A673 (cell line): ENCODE data around the gene ATP6V1C2.

Source experiments
- EZH2 ChIP-seq: fragments of 200-600 bp; sonication (generic); IDR thresholded peaks from 2 replicates; pipeline ENCODE4 v1.6.1; 2017; ENCODE audit warnings: borderline replicate concordance, low read depth, mild to moderate bottlenecking, mixed read lengths, antibody characterized with exemption, low read length; ENCODE audit not compliant: poor library complexity, severe bottlenecking
- TF ChIP-seq, protein P1 (sequence below): fragments of 300-800, 200-600 bp; sonication (generic); conservative IDR thresholded peaks from 2 replicates; pipeline ENCODE4 v1.5.1; 2017; ENCODE audit warnings: low read depth, mild to moderate bottlenecking, antibody characterized with exemption, low read length, moderate library complexity, mixed read lengths

DNA sequence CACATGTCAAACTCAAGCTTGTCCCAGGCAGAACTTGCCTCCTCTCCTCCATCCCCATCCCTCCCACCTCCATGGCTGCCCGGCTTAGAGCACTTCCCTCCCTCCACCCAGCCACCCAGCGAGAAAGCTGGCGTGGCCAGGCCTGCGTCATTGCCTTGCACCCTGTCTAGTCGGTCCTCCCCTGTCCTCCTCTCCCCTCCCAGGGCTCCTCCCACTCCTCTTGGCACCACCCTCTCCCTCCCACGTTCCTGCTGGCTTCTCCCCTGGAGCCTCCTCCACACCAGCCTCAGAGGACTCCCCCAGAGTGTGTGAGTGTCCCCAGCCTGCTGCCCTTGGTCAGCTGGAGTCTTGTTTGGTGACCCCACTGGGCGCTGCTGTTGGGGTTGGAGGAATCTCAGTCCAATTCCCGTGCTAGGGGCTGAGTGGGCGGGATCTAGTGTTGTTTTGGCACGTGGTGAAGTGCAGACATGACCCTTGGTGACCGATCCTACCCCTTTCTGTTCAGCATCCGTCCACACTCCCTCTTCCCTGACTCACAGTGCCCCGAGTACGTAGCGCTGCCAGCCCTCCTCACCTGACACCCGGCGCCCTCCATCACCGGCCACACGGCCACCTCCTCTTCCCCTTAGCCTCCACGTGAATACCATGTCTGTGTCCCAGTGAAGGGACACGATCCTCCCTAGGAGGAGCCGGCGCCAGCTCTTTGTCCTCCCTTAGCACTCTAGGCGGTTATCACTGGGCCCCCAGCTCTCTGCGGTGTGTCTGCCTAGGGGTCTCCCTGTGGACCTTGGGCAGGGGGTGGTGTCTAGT is 41.4 kb downstream of the ATP6V1C2 start:
- TF ChIP-seq, protein P1, sequence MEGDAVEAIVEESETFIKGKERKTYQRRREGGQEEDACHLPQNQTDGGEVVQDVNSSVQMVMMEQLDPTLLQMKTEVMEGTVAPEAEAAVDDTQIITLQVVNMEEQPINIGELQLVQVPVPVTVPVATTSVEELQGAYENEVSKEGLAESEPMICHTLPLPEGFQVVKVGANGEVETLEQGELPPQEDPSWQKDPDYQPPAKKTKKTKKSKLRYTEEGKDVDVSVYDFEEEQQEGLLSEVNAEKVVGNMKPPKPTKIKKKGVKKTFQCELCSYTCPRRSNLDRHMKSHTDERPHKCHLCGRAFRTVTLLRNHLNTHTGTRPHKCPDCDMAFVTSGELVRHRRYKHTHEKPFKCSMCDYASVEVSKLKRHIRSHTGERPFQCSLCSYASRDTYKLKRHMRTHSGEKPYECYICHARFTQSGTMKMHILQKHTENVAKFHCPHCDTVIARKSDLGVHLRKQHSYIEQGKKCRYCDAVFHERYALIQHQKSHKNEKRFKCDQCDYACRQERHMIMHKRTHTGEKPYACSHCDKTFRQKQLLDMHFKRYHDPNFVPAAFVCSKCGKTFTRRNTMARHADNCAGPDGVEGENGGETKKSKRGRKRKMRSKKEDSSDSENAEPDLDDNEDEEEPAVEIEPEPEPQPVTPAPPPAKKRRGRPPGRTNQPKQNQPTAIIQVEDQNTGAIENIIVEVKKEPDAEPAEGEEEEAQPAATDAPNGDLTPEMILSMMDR: no peak
- TF ChIP-seq EZH2: no peak
